H54 (cell line): ENCODE measurements around the gene SRD5A1.

Source experiments
- DNase-seq: peaks from one replicate; pipeline ENCODE4 v3.0.0; 2011; ENCODE audit warnings: low spot score, mixed read lengths; ENCODE audit not compliant: insufficient read length
- FAIRE-seq: peaks from 3 replicates; lab custom pipeline; 2011; peaks lifted over from hg19 to GRCh38; lab: Jason Lieb, UNC
- POLR2A ChIP-seq: IDR thresholded peaks from 2 replicates; pipeline ENCODE4 v1.6.1; 2011; ENCODE audit warnings: low read depth, mild to moderate bottlenecking, low read length

SRD5A1 gene

DNA sequence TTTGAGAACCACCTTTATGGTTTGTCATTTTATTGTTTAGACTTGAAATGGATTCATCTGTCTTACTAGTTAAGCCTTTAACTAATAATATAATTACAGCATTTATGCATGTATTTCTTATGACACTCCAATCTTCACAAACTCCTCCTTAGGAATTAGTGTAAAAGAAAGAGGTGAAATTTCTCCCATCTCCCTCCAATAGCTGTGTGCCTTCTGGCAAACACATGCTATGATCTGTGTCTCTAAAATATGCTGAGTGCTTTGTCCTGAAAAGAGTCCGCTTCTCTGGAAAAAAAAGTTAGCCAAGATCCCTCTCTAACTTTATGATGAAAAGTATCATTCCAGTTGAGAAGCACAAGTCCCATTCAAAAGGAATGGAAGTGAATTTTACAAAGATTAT is 66.1 kb downstream of the SRD5A1 start:
- DNase-seq, result no peak
- no peak for FAIRE-seq
- no peak for TF ChIP-seq POLR2A

GRCh38 chr5:6700074-6700684 is 66.9 kb downstream of the SRD5A1 start:
- no peak for FAIRE-seq
- no peak for DNase-seq
- no peak for TF ChIP-seq POLR2A

GRCh38 chr5:6700685-6701355 is 67.6 kb downstream of the SRD5A1 start:
- TF ChIP-seq POLR2A, result no peak
- no peak for FAIRE-seq
- DNase-seq, result no peak

DNA sequence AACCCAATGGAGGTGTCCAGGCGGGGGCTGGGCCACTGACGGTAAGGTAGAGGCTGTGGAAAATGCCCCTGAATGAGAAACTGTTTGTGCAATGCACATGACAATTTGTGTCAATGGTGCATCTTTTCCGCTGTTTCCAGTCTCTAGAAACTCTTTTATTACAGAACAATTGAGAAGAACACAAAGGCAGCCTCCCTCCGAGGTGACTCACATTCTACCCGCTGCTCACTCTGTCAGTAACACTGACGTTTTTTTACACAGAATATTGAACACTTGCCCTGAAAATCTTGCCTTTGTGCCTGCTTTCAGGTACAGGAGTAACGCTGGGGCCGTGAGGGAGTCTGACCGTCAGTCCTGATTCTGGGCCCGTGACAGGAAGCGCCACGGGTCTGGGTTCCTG is 68.3 kb downstream of the SRD5A1 start:
- FAIRE-seq, result no peak
- TF ChIP-seq POLR2A, result no peak
- no peak for DNase-seq

- no peak for TF ChIP-seq POLR2A
- DNase-seq, result no peak
- no peak for FAIRE-seq
Observed at GRCh38 chr5:6702633-6703032, 69.4 kb downstream of the SRD5A1 start.

GRCh38 chr5:6703806-6704205 is 70.6 kb downstream of the SRD5A1 start:
- FAIRE-seq (no peak), DNase-seq (no peak)
- TF ChIP-seq POLR2A, result no peak

GRCh38 chr5:6704361-6704851 is 71.2 kb downstream of the SRD5A1 start:
- FAIRE-seq (no peak), DNase-seq (peak; percentile 88)
- no peak; the same call in 1 of the 2 replicates for TF ChIP-seq POLR2A

DNA sequence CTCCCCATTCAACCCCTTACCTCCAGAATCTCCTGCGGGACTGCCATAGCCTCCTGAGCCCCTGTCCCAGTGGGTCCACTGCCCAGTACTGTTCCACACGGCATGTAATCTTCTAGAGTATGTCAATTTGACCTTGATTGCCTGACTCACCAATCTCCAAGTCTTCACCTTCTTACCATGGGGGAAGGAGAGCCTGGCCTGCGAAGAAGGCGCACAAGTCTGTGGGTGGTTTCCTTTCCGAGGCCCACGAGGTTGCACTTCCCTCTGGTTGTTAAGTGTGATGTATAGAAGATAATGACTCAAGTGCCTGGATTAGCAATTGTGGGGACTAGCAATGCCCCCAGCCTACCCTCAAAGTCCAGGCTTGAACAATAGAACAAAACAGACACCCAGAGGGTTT is 71.8 kb downstream of the SRD5A1 start:
- DNase-seq (no peak), FAIRE-seq (no peak)
- TF ChIP-seq POLR2A, result no peak

DNA sequence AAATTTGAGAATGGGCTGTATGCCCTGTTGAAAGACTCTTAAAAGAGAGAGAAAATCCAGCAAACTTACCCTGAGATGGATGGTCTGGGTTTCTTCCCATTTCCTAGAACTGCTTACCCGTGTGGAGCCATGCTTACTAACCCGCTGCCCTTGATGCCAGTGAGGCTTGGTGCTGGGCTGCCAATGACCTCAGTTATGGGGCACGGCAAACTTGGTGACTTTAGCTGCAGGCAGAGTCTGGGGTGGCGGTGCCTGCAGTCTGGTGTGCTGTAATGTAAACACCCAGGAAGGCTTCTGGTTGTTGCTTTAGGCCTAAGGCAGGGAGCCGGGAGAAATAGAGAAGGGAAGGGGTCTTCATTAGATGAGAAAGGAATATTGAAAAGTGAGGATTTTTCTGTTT is 72.7 kb downstream of the SRD5A1 start:
- DNase-seq (no peak), FAIRE-seq (no peak)
- TF ChIP-seq POLR2A, result no peak

GRCh38 chr5:6707852-6708251 is 74.6 kb downstream of the SRD5A1 start:
- DNase-seq, result no peak
- no peak for TF ChIP-seq POLR2A
- no peak for FAIRE-seq

GRCh38 chr5:6708814-6709213 is 75.6 kb downstream of the SRD5A1 start:
- no peak for TF ChIP-seq POLR2A
- FAIRE-seq (no peak), DNase-seq (no peak)

DNA sequence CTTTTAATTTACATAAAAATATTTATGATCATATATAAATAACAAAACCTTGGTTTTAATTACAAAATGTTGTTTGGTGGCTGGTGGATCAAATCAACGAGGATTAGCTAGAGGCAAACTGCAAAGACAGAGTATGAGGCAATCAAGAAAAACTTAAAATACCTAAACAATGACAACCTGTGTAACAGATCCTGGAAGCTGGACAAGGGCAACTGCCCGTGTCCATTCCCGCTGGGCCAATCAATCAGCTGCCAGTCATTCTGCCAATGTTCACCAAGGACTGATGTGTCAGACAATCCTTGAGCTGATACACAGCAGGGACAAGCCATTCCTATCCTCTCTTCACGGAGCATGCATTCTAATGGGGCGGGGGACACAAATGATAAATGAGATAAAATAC is 76.8 kb downstream of the SRD5A1 start:
- no peak for DNase-seq
- TF ChIP-seq POLR2A, result no peak
- no peak for FAIRE-seq

DNA sequence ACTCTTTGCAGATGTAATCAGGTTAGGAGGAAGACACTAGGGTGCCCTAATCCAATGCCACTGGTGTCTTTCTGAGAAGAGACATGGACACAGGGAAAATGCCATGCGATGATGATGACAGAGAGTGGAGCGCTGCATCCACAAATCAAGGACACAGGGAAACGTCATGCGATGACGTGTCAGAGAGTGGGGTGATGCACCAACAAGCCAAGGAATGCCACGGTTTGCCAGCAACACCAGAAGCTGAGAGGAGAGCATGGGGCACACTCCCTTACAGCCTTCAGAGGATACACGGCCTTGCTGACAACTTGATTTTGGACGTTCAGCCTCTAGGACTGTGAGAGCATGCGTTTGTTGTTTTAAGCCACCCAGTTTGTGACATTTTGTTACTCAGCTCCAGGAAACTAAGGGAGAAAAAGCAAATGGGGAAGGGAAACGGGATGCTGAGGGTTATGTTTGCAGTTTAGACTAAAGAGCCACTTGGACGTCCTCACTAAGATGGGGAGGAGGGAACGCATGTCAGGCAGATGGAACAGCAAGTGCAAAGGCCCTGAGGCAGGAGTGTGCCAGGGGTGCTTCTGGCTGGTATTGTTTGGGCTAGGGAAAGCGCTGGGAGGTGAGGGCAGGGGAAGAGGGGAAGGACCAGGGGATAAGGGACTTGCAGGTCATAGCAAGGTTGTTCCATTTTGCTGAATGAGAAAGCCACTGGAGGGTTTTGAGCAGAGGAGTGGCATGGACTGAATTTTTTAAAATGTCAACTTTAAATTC is 77.5 kb downstream of the SRD5A1 start:
- DNase-seq (no peak), FAIRE-seq (no peak)
- TF ChIP-seq POLR2A, result no peak

- TF ChIP-seq POLR2A, result no peak
- FAIRE-seq (no peak), DNase-seq (no peak)
Observed at GRCh38 chr5:6711409-6712141, 78.3 kb downstream of the SRD5A1 start.
